GM19468 (cell line): ENCODE measurements around the gene GAL3ST3.
"Not testable (repeated sequence)": the region's sequence is repeated elsewhere in the genome, so short reads cannot be mapped to it uniquely, and the experiment has no call there.

Source experiments
- ATAC-seq: cut with Tn5 transposase; IDR thresholded peaks from one replicate; pipeline ENCODE4 v1.9.1; 2021; ENCODE audit warnings: mild to moderate bottlenecking, moderate library complexity, moderate number of reproducible peaks; ENCODE audit not compliant: unreplicated experiment; ENCODE audit errors: extremely low read depth

Gene GAL3ST3, protein sequence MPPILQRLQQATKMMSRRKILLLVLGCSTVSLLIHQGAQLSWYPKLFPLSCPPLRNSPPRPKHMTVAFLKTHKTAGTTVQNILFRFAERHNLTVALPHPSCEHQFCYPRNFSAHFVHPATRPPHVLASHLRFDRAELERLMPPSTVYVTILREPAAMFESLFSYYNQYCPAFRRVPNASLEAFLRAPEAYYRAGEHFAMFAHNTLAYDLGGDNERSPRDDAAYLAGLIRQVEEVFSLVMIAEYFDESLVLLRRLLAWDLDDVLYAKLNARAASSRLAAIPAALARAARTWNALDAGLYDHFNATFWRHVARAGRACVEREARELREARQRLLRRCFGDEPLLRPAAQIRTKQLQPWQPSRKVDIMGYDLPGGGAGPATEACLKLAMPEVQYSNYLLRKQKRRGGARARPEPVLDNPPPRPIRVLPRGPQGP

GRCh38 chr11:66048547-66049323 is at the start of gene GAL3ST3:
GAL3ST3 (minus strand) TSS chr11:66049161; CDS start chr11:66045415, 3,746 bp downstream.
- ATAC-seq = no peak

DNA sequence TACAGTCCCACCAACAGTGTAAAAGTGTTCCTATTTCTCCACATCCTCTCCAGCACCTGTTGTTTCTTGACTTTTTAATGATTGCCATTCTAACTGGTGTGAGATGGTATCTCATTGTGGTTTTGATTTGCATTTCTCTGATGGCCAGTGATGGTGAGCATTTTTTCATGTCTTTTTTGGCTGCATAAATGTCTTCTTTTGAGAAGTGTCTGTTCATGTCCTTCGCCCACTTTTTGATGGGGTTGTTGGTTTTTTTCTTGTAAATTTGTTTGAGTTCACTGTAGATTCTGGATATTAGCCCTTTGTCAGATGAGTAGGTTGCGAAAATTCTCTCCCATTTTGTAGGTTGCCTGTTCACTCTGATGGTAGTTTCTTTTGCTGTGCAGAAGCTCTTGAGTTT is 43.2 kb upstream of the GAL3ST3 start:
- ATAC-seq = not testable (repeated sequence)

DNA sequence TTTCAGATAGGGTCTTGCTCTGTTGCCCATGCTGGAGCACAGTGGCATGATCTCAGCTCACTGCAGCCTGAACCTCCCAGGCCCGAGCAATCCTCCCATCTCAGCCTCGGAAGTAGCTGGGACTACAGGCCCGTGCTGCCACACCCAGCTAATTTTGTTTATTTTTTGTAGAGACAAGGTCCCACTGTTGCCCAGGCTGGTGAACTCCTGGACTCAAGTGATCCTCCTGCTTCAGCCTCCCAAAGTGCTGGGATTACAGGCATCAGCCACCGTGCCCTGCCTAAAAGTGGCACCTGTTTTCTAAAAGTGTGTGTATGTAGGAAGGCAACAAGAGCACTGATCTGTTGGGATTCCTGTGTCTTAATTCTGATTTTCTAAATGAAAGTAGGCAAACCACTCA is 41.3 kb upstream of the GAL3ST3 start:
- ATAC-seq = no peak

- ATAC-seq = no peak
These were observed 40.1 kb upstream of the GAL3ST3 start for GRCh38 chr11:66089067-66089466.

DNA sequence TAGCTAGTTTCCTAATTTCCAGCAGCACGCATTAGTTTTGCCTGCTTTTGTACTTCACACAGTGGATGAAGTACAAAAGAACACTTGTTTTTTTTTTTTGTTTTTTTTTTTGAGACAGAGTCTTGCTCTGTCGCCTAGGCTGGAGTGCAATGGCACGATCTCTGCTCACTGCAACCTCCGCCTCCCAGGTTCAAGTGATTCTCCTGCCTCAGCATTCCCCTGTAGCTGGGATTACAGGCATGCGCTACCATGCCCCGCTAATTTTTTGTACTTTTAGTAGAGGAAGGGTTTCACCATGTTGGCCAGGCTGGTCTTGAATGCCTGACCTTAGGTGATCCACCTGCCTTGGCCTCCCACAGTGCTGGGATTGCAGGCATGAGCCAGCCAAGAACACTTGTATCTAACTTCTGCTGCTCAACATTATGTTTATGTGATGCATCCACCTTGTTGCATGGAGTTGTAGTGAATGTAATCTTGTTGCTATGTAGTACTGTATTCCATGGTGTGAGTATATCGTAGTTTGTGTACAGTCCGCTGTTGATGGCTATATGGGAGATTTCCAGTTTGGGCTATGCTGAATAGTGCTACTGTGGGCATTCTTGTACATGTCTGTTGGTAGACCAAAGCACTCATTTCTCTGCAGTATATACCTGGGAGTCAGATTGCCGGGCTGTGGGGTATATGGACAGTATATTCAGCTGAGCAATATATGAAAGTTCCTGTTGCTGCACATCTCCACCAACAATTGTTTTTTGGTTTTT is 38.4 kb upstream of the GAL3ST3 start:
- no peak for ATAC-seq

DNA sequence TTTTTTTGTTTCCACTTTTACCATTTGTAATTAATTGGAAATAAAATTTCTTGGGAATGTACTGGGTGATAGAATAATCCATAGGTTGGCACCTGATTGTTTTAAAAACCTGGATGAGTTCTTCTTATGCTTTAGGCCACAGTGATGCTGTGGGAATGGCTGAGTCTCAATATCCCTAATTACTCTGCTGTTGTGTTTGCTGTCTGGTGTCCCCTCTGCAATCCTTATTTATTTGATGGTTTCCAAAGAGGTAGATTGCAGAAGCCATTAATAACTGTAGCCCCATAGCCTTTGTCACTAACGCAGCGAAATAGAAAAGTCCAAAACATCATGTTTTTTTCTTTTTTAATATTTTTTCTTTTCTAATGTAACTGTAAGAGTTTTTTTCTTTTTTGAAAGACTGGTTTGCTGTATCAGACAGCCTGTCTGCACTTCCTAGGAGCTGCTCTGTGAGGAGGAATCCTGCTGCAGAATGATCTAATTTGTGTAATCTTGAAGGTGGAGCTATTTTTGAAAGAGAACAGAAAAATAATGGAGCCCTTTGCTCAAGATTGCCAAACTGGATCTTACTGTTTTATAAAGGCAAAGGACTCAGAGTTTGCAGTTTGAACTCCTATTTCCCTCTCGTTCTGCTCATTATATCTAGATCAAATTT is 36.0 kb upstream of the GAL3ST3 start:
- ATAC-seq = no peak

DNA sequence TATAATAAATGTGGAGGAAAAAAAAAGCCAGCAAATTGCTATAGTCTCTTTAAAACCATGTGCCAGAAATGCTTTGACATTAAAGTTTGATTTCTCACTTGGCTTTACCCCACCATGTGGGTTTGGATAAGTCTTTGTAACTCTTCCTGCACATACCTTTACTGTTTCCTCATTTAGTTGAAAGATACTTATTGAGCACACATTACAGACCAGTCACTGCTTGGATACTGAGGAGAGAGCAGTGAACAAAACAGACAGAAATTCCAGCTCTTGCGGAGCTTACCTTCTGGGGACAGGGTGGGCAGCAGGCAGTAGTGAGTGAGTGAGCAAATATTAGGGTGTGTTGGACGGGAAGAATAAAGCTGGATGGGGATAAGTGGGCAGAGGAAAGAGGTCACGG is 34.8 kb upstream of the GAL3ST3 start:
- ATAC-seq = no peak

DNA sequence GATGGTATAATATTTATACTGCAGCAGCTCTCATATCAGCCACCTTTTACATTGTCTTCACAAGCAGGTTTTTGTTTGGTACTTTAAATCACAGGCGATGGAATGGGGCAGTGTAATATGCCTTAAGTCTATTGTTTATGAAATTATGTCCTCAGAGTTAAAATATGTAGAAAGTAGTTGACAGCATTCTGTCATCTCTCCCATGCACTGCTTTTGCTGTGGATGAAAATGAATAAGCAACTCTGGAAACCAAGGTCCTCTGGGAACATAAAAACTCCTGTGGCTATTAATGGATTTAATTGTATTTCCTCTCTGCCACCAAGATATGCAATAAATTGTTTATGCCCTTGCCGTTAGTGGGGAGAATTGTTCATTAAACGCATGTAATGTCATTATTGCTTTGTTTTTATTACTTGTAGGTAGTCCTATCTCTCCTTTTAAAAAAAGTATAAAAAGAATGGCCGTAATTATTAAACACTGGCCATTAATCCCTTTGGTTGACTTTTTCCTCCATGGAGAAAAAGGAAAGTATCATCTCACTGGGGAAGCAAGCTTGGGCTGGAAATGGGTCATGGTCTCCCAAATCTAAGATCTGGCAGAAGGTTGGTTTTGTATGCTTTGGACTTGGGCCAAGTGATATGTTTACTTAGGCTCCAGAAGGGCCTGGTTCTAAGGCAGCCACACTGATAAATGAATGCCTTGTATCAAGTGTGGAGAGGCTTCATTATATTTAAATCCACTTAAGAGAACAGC is 34.2 kb upstream of the GAL3ST3 start:
- no peak for ATAC-seq

GRCh38 chr11:66081505-66081904 is 32.5 kb upstream of the GAL3ST3 start:
- no peak for ATAC-seq

DNA sequence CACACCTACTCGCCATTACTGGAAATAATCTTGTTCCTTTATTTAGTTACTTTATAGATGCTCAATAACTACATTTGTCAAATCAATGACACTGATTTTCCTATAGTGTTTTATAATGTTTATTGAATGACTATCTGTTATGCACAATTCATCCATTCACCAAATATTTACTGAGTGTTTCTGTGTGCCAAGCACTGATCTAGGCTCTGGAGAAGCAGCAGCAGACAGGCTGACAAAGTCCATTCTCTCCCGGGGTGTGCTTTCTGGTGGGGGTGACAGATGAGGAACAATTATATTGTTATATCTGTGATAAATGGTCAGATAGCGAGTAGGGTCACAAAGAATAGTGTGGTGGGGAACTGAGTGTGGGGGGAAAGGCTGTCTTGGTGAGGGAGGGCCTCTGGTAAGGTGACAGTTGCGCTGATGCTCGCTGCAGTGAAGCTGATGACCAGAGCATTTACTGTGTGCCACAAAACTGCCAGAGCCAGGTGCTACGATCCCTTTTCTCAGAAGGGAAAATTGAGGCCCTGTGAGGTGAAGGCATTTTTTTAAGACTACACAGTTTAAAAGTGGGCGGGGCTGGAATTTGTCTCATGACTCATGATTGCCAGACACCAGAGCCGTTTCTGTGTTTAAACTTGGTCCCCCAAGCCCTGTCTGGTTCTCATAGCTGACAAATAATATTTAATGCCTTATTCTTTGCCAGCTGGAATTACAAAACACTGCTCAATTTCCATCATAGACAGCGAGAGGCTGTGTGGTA is 31.3 kb upstream of the GAL3ST3 start:
- no peak for ATAC-seq

- not testable (repeated sequence) for ATAC-seq
These were observed 30.0 kb upstream of the GAL3ST3 start for GRCh38 chr11:66078949-66079348.

GRCh38 chr11:66077927-66078326 is 29.0 kb upstream of the GAL3ST3 start:
- no peak for ATAC-seq

DNA sequence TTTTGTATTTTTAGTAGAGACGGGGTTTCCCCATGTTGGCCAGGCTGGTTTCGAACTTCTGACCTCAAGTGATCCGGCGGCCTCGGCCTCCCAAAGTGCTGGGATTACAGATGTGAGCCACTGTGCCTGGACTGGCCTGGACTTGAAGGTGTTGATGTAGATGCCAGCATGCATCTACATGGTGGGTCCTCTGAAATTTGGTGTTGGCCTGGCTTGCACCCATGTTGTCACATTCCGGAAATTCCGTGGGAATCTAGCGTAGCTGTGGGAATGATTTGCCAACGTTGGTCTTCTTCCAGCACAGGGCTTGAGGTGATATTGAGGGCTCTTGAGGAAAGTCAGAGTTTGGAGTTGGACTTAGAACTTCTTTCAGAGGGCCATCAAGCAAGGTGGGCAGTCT is 27.6 kb upstream of the GAL3ST3 start:
- no peak for ATAC-seq

- ATAC-seq = no peak
These were observed 26.3 kb upstream of the GAL3ST3 start for GRCh38 chr11:66075273-66075672.

GRCh38 chr11:66073669-66074068 is 24.7 kb upstream of the GAL3ST3 start:
- no peak for ATAC-seq

DNA sequence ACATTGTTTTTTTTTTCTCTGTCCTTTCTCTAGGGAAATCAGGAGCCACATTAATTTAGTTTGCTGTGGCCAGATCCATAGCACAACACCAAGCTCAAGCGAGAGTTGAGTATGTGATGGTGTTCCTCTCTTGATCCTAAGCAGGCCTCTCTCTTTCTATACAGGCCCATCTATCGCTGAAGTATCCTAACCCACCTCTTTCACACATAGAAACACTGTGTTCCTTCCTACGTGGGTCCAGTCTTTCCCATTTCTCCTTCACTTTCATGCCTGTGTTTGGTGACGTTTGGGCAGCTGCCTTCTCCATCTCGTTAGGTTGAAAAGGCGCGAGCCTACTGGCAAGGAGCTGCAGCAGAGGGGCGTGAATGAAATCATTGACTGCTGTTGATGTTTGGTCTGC is 23.6 kb upstream of the GAL3ST3 start:
- ATAC-seq = no peak

DNA sequence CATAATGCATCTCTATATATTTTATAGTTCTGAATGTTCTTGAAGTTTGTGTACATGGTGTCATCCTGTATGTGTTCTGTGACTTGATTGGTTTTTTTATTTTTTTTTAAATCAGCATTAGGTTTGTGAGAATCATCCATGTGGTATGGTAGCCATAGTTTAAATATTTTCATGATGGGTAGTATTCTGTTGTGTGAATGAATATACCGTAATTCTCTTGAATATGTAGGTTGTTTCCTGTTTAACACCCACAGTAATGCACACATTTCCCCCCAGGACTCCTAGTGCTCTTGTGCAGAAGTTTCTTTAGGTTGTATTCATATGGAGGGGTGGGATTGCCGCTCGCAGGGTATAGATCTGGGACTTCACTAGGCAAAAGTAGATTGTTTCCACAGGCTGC is 23.1 kb upstream of the GAL3ST3 start:
- no peak for ATAC-seq

GRCh38 chr11:66071381-66071801 is 22.4 kb upstream of the GAL3ST3 start:
- no peak for ATAC-seq
